SK-N-SH (cell line): ENCODE measurements around the gene RTN4RL1.

Experiments
- CHD2 ChIP-seq: fragments of 150-350 bp; IDR thresholded peaks from 2 replicates; pipeline ENCODE4 v1.6.1; 2018; ENCODE audit warnings: low read length; ENCODE audit not compliant: partially characterized antibody
- CTCF ChIP-seq: fragments of 200-600 bp; sonication (generic); IDR thresholded peaks from 2 replicates; pipeline ENCODE4 v1.6.1; 2017; ENCODE audit warnings: antibody characterized with exemption, mild to moderate bottlenecking, moderate library complexity
- EP300 ChIP-seq, 2 experiments: IDR thresholded peaks; 2 replicates each; pipeline versions ENCODE4 v1.4.0 to v1.6.1; 2012; ENCODE audit warnings: borderline replicate concordance in 1 of 2, low read depth in 1 of 2, low read length in 1 of 2
- EZH2phosphoT487 ChIP-seq: fragments of 200-600 bp; sonication (generic); IDR thresholded peaks from 2 replicates; pipeline ENCODE4 v1.6.1; 2017; ENCODE audit warnings: low read depth, mixed run types, mild to moderate bottlenecking, antibody characterized with exemption, moderate library complexity, borderline replicate concordance
- NFIC ChIP-seq: IDR thresholded peaks from 2 replicates; pipeline ENCODE4 v1.4.0; 2012; ENCODE audit warnings: borderline replicate concordance
- POLR2AphosphoS5 ChIP-seq: IDR thresholded peaks from 2 replicates; pipeline ENCODE4 v1.6.1; 2012; ENCODE audit warnings: low read depth, low read length
- RXRA ChIP-seq: IDR thresholded peaks from 2 replicates; pipeline ENCODE4 v1.4.0; 2012; ENCODE audit warnings: low read depth, mild to moderate bottlenecking, borderline replicate concordance
- SIN3A ChIP-seq: IDR thresholded peaks from 2 replicates; pipeline ENCODE4 v1.6.1; 2012; ENCODE audit warnings: low read depth, mild to moderate bottlenecking, low read length, moderate library complexity, borderline replicate concordance
- USF2 ChIP-seq: fragments of 150-350 bp; IDR thresholded peaks from 2 replicates; pipeline ENCODE4 v1.6.1; 2017; ENCODE audit warnings: antibody characterized with exemption, low read length, low read depth, borderline replicate concordance

- TF ChIP-seq CTCF, result no peak
- TF ChIP-seq CHD2, result no peak
- TF ChIP-seq EP300 (IDR thresholded peaks at IDR 0.05; ENCODE audit: borderline replicate concordance in 1 of 2, low read depth in 1 of 2, low read length in 1 of 2), result no peak
- TF ChIP-seq POLR2AphosphoS5, result no peak
- no peak for TF ChIP-seq USF2
- no peak for TF ChIP-seq RXRA
- TF ChIP-seq NFIC, result no peak
- no peak for TF ChIP-seq SIN3A
- no peak for TF ChIP-seq EZH2phosphoT487
Measured at GRCh38 chr17:2042933-2043332, 17.8 kb upstream of the RTN4RL1 start.
